Measurements from ENCODE around the gene EEFSEC. TPM values are rescaled to one million over a fixed set of nuclear protein-coding genes. Genes with fewer than 3 reads are reported as not detected.

Gene EEFSEC
- total and polyA plus RNA-seq, 5 donors from 2014 or later: 16.9 to 21.9 (median 18.5) TPM

DNA sequence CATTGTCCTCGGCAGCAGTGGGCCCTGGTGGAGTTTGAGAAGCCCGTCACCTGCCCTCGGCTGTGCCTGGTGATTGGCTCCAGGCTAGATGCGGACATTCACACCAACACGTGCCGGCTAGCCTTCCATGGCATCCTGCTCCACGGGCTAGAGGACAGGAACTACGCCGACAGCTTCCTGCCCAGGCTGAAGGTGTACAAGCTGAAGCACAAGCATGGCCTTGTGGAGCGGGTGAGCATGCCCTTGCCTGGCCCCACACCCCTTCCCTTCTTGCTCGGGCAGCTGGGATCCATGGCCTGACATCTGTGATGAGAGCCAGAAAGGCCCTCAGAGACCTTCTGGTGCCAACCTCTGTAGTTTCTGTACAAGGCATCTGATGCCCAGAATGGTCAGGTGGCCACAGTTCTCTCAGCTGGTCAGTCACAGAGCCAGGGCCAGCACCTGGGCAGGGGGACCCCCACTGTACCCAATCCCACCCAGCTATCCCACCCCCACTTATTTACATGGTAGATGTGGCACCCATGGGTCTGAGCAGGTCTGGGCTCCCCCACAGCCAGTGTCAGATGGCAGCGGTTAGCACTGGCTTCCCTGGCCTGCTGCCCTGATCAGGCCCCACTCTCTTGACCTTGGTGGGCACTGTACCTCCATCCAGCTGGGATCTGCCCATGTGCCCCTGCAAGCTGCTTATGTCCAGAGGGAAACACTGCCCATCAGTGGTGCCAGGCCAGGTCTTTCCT is 188.5 kb downstream of the EEFSEC start:
- Histone ChIP-seq H3K4me1 (ENCODE audit: control insufficient read depth, insufficient read depth, low read length, poor library complexity, severe bottlenecking) (no peaks in the 10 kb centered on the region), H3K36me3 (ENCODE audit: control insufficient read depth, insufficient read depth, low read length) (peaks cover 20% of the 10 kb centered on the region), H3K9me3 (ENCODE audit: control insufficient read depth in 2 of 2, low read length in 2 of 2) (no peaks in the 10 kb centered on the region), H3K4me3 (ENCODE audit: low read depth, low read length) (no peak overlapping the region), H3K27me3 (ENCODE audit: control insufficient read depth, insufficient read depth, low read length) (no peaks in the 10 kb centered on the region), H3K27ac (ENCODE audit: insufficient read depth, low read length, poor library complexity, severe bottlenecking) (no peak overlapping the region)
- peaks cover 0 to 7% (median 4%) of the 10 kb centered on the region in 4 donors for H3K4me1 Mint-ChIP-seq
- H3K27me3 Mint-ChIP-seq: no peaks in the 10 kb centered on the region
- H3K4me3 Mint-ChIP-seq: no peak overlapping the region
- peaks cover 14% of the 10 kb centered on the region for H3K36me3 Mint-ChIP-seq
- no peak for DNase-seq
- ATAC-seq (ENCODE audit: low read depth in 2 of 2): no peak
- H3K27ac Mint-ChIP-seq: no peak overlapping the region
- no peaks in the 10 kb centered on the region for H3K9me3 Mint-ChIP-seq

GRCh38 chr3:128342701-128343180 is 189.5 kb downstream of the EEFSEC start:
- H3K4me1 Mint-ChIP-seq: peaks cover 2 to 15% (median 5%) of the 10 kb centered on the region in 4 donors
- no peaks in the 10 kb centered on the region for H3K9me3 Mint-ChIP-seq
- DNase-seq (no peak), ATAC-seq (ENCODE audit: low read depth in 2 of 2) (no peak)
- Histone ChIP-seq H3K4me3 (ENCODE audit: low read depth, low read length) (no peak overlapping the region), H3K27ac (ENCODE audit: insufficient read depth, low read length, poor library complexity, severe bottlenecking) (no peak overlapping the region), H3K27me3 (ENCODE audit: control insufficient read depth, insufficient read depth, low read length) (no peaks in the 10 kb centered on the region), H3K36me3 (ENCODE audit: control insufficient read depth, insufficient read depth, low read length) (peaks cover 15% of the 10 kb centered on the region), H3K9me3 (ENCODE audit: control insufficient read depth in 2 of 2, low read length in 2 of 2) (no peaks in the 10 kb centered on the region), H3K4me1 (ENCODE audit: control insufficient read depth, insufficient read depth, low read length, poor library complexity, severe bottlenecking) (no peaks in the 10 kb centered on the region)
- peaks cover 14% of the 10 kb centered on the region for H3K36me3 Mint-ChIP-seq
- no peaks in the 10 kb centered on the region for H3K27me3 Mint-ChIP-seq
- no peak overlapping the region for H3K27ac Mint-ChIP-seq
- H3K4me3 Mint-ChIP-seq: no peak overlapping the region

DNA sequence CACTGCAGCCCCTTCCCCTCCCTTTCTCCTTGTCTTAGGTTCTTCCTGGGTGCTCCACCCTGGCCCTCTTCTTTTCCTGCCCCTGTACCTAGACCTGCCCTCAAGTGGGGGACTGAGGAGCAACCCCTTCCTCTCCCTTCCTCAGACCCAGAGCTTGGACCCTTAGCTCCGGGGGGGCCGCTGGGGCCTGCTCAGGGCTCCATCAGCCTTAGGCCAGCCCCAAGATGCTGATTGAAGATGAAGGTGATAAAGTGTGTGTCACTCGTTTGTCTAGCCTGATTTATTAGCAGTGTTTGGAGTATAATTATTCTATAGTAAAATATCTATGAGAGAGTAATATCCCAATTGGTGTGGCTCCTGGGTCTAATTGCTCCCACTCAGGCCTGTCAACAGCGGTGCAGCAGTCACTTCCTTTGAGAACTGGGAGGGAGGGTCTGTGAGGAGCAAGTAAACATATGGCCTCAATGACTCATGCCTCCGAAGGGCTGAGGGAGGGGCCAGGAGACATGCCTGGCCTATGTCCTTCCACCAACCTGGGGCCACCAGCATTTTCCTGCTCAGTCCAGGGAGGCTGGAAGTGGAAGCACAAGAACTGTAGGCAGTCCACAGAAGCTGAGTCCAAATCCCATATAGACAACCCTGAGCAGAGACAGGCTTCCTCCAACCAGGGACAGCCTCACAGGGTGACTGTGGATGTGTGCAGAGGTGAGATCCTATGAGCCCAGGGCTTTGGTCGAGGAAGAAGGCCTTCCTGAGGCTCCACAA is 190.2 kb downstream of the EEFSEC start:
- H3K27ac Mint-ChIP-seq: no peak overlapping the region

DNA sequence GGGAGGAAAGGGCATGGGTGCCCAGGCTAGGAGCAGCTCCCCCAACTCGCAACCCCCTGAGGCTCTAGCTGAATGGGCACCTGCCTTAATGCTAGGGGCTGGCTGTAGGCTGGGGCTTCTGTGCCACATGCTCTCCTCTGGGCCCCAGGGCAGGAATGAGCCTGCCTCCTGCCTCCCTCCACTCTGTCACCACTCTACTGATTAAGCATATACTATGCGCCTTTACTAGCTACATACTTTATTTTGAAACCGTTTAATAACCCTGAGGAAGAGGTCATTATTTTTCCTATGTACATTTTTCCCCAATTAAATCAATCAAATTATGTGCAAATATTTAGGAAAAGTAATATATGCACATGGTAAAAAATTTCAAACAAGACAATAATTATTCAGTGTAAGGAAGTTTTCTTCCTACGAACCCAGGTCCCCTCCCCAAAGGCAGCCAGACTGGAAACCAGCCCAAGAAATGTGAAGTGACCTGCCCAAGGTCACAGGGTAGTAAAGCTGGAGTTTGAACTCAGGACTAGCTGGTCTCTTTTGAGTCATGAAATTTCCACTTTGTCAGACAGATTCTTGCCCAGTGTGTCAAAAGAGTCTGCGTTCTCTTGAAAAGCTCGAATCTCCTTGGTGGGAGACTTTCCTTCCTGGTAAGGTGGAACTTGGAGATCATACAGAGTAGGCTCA is 190.9 kb downstream of the EEFSEC start:
- H3K27ac Mint-ChIP-seq: no peak overlapping the region
- no peaks in the 10 kb centered on the region for H3K9me3 Mint-ChIP-seq
- H3K4me3 Mint-ChIP-seq: no peak overlapping the region

More for the DNA sequence above, 190.2 kb downstream of the EEFSEC start:
- DNase-seq: no peak
- H3K4me1 Mint-ChIP-seq: peaks cover 5 to 16% (median 7%) of the 10 kb centered on the region in 4 donors
- H3K27ac ChIP-seq (ENCODE audit: insufficient read depth, low read length, poor library complexity, severe bottlenecking): no peak overlapping the region
- peaks cover 9% of the 10 kb centered on the region for H3K36me3 Mint-ChIP-seq
- no peaks in the 10 kb centered on the region for H3K27me3 ChIP-seq (ENCODE audit: control insufficient read depth, insufficient read depth, low read length)
- no peaks in the 10 kb centered on the region for H3K9me3 Mint-ChIP-seq
- no peak for ATAC-seq (ENCODE audit: low read depth in 2 of 2)
- H3K36me3 ChIP-seq (ENCODE audit: control insufficient read depth, insufficient read depth, low read length): peaks cover 15% of the 10 kb centered on the region
- H3K4me1 ChIP-seq (ENCODE audit: control insufficient read depth, insufficient read depth, low read length, poor library complexity, severe bottlenecking): no peaks in the 10 kb centered on the region
- no peaks in the 10 kb centered on the region for H3K9me3 ChIP-seq (ENCODE audit: control insufficient read depth in 2 of 2, low read length in 2 of 2)
- H3K27me3 Mint-ChIP-seq: no peaks in the 10 kb centered on the region
- H3K4me3 ChIP-seq (ENCODE audit: low read depth, low read length): no peak overlapping the region
- H3K4me3 Mint-ChIP-seq: no peak overlapping the region

DNA sequence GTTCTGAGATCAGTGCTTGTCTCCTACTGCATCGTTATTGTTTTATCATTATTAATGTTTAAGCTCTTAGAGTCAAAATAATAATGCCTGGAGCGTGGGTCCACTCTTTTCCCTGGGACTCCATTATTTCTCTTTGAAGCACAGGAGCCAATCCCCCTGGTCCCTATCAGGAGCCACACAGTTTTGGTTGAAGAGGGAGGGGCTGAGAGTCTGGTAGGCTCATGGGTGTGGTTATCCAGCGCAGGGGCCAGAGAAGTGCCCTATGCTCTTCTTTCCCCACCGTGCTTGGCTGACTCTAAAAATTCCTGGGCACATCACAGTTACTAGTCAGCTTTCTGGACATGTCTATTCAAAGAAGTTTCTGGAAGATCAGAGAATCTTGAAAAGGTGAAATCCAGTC is 191.9 kb downstream of the EEFSEC start:
- Mint-ChIP-seq H3K27me3 (no peaks in the 10 kb centered on the region), H3K4me1 (peaks cover 5 to 13% (median 10%) of the 10 kb centered on the region in 4 donors), H3K4me3 (peak overlapping the region in 1 of 4 donors; percentile 23), H3K9me3 (no peaks in the 10 kb centered on the region), H3K27ac (no peak overlapping the region), H3K36me3 (peaks cover 8% of the 10 kb centered on the region)
- DNase-seq: no peak
- Histone ChIP-seq H3K27ac (ENCODE audit: insufficient read depth, low read length, poor library complexity, severe bottlenecking) (no peak overlapping the region), H3K9me3 (ENCODE audit: control insufficient read depth in 2 of 2, low read length in 2 of 2) (no peaks in the 10 kb centered on the region), H3K4me1 (ENCODE audit: control insufficient read depth, insufficient read depth, low read length, poor library complexity, severe bottlenecking) (no peaks in the 10 kb centered on the region), H3K4me3 (ENCODE audit: low read depth, low read length) (no peak overlapping the region), H3K36me3 (ENCODE audit: control insufficient read depth, insufficient read depth, low read length) (peaks cover 15% of the 10 kb centered on the region), H3K27me3 (ENCODE audit: control insufficient read depth, insufficient read depth, low read length) (no peaks in the 10 kb centered on the region)
- ATAC-seq (ENCODE audit: low read depth in 2 of 2): no peak

More for the DNA sequence above, 190.9 kb downstream of the EEFSEC start:
- Mint-ChIP-seq H3K4me1 (peaks cover 5 to 16% (median 11%) of the 10 kb centered on the region in 4 donors), H3K36me3 (peaks cover 8% of the 10 kb centered on the region), H3K27me3 (no peaks in the 10 kb centered on the region)
- H3K27ac ChIP-seq (ENCODE audit: insufficient read depth, low read length, poor library complexity, severe bottlenecking): no peak overlapping the region
- H3K9me3 ChIP-seq (ENCODE audit: control insufficient read depth in 2 of 2, low read length in 2 of 2): no peaks in the 10 kb centered on the region
- no peaks in the 10 kb centered on the region for H3K4me1 ChIP-seq (ENCODE audit: control insufficient read depth, insufficient read depth, low read length, poor library complexity, severe bottlenecking)
- ATAC-seq (ENCODE audit: low read depth in 2 of 2) (no peak), DNase-seq (no peak)
- no peaks in the 10 kb centered on the region for H3K27me3 ChIP-seq (ENCODE audit: control insufficient read depth, insufficient read depth, low read length)
- H3K4me3 ChIP-seq (ENCODE audit: low read depth, low read length): no peak overlapping the region
- peaks cover 15% of the 10 kb centered on the region for H3K36me3 ChIP-seq (ENCODE audit: control insufficient read depth, insufficient read depth, low read length)

- DNase-seq (no peak), ATAC-seq (ENCODE audit: low read depth in 2 of 2) (no peak)
- peaks cover 16% of the 10 kb centered on the region for H3K36me3 Mint-ChIP-seq
- Histone ChIP-seq H3K4me1 (ENCODE audit: control insufficient read depth, insufficient read depth, low read length, poor library complexity, severe bottlenecking) (no peaks in the 10 kb centered on the region), H3K36me3 (ENCODE audit: control insufficient read depth, insufficient read depth, low read length) (peaks cover 17% of the 10 kb centered on the region), H3K4me3 (ENCODE audit: low read depth, low read length) (no peak overlapping the region), H3K27me3 (ENCODE audit: control insufficient read depth, insufficient read depth, low read length) (no peaks in the 10 kb centered on the region), H3K9me3 (ENCODE audit: control insufficient read depth in 2 of 2, low read length in 2 of 2) (no peaks in the 10 kb centered on the region), H3K27ac (ENCODE audit: insufficient read depth, low read length, poor library complexity, severe bottlenecking) (no peak overlapping the region)
- no peak overlapping the region for H3K27ac Mint-ChIP-seq
- H3K4me1 Mint-ChIP-seq: peaks cover 5 to 10% (median 10%) of the 10 kb centered on the region in 4 donors
- no peaks in the 10 kb centered on the region for H3K9me3 Mint-ChIP-seq
- no peak overlapping the region for H3K4me3 Mint-ChIP-seq
- no peaks in the 10 kb centered on the region for H3K27me3 Mint-ChIP-seq
Observed at GRCh38 chr3:128346562-128346961, 193.3 kb downstream of the EEFSEC start.

DNA sequence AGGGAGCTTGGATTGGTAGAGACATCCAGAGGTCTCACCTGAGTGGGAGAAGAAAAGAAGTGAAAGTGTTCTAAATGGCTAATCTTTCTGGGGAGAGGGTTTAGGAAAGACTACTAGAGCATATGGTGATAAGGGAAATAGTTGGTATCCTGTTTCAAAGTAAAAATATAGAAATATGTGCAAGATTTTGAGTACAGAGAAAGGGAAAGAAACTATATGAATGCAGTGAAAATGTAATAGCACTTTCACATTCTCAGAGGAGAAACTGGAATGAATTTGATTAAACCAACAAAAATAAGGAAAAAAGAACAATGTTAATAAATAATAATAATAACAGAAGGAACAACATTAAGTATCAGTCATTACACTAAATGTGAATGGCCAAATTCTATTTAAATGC is 194.0 kb downstream of the EEFSEC start:
- peaks cover 5 to 12% (median 10%) of the 10 kb centered on the region in 4 donors for H3K4me1 Mint-ChIP-seq
- H3K27me3 Mint-ChIP-seq: no peaks in the 10 kb centered on the region
- no peak overlapping the region for H3K27ac Mint-ChIP-seq
- ATAC-seq (ENCODE audit: low read depth in 2 of 2): no peak
- no peak for DNase-seq
- no peaks in the 10 kb centered on the region for H3K9me3 Mint-ChIP-seq
- Histone ChIP-seq H3K9me3 (ENCODE audit: control insufficient read depth in 2 of 2, low read length in 2 of 2) (no peaks in the 10 kb centered on the region), H3K4me1 (ENCODE audit: control insufficient read depth, insufficient read depth, low read length, poor library complexity, severe bottlenecking) (no peaks in the 10 kb centered on the region), H3K4me3 (ENCODE audit: low read depth, low read length) (no peak overlapping the region), H3K36me3 (ENCODE audit: control insufficient read depth, insufficient read depth, low read length) (peaks cover 11% of the 10 kb centered on the region), H3K27me3 (ENCODE audit: control insufficient read depth, insufficient read depth, low read length) (no peaks in the 10 kb centered on the region), H3K27ac (ENCODE audit: insufficient read depth, low read length, poor library complexity, severe bottlenecking) (no peak overlapping the region)
- H3K36me3 Mint-ChIP-seq: peaks cover 20% of the 10 kb centered on the region
- H3K4me3 Mint-ChIP-seq: no peak overlapping the region
